Endothelial cell of umbilical vein (primary cell): ENCODE data around the gene BCL2L13. TPM values are rescaled to one million over a fixed set of nuclear protein-coding genes. Genes with fewer than 3 reads are reported as not detected.

Source experiments
- BruUV-seq: library from RNA; stranded (reverse); fragments of 400-500 nt; replicated peaks from 2 replicates; lab custom pipeline; 2021; lab: Mats Ljungman, UMichigan
- CTCF ChIA-PET: fragments of 300-600, 350-600 bp; sonication (Branson Sonifier 250); formaldehyde crosslinking; loops from one replicate; lab custom pipeline; 2021; ENCODE audit warnings: antibody characterized with exemption, inconsistent platforms; lab: Charles Lee
- POLR2A ChIA-PET: fragments of 300-600, 350-600 bp; sonication (Branson Sonifier 250); formaldehyde crosslinking; loops from one replicate; lab custom pipeline; 2021; ENCODE audit warnings: antibody characterized with exemption, inconsistent platforms; lab: Charles Lee
- DNase-seq: peaks from one replicate; pipeline ENCODE4 v3.0.0-alpha.2; 2011; ENCODE audit warnings: low read depth, low spot score
- FAIRE-seq: peaks from 2 replicates; lab custom pipeline; 2011; peaks lifted over from hg19 to GRCh38; lab: Jason Lieb, UNC
- H2AFZ ChIP-seq: 2 replicates; pipeline ENCODE4 v1.6.0; 2012; ENCODE audit warnings: low read depth, low read length, control low read depth, inconsistent platforms
- H3K27ac ChIP-seq: 2 replicates; pipeline ENCODE4 v1.5.1; 2011; ENCODE audit warnings: low read depth, mild to moderate bottlenecking, control low read depth, low read length, moderate library complexity; ENCODE audit not compliant: insufficient read depth
- H3K27me3 ChIP-seq, 2 experiments: 2 replicates each; pipeline versions ENCODE4 v1.6.0 to v1.6.1; 2011; ENCODE audit warnings: low read length in 2 of 2, mixed read lengths in 1 of 2; ENCODE audit not compliant: control insufficient read depth in 2 of 2, insufficient read depth in 2 of 2
- H3K36me3 ChIP-seq, 2 experiments: 2 replicates in 1 of 2; 3 replicates in 1 of 2; pipeline ENCODE4 v1.5.1; 2011; ENCODE audit warnings: low read length in 2 of 2, mild to moderate bottlenecking in 1 of 2, moderate library complexity in 1 of 2; ENCODE audit not compliant: control insufficient read depth in 2 of 2, insufficient read depth in 2 of 2; ENCODE audit errors: extremely low read depth in 1 of 2
- H3K4me1 ChIP-seq: 3 replicates; pipeline ENCODE4 v1.5.1; 2011; ENCODE audit warnings: mild to moderate bottlenecking, low read length; ENCODE audit not compliant: control insufficient read depth, insufficient read depth; ENCODE audit errors: extremely low read depth
- H3K4me2 ChIP-seq: 2 replicates; pipeline ENCODE4 v1.6.1; 2011; ENCODE audit warnings: low read length, control low read depth, mixed read lengths; ENCODE audit not compliant: insufficient read depth
- H3K4me3 ChIP-seq, 3 experiments: fragments of 200-600 bp in 1 of 3; sonication (generic), shearing (Covaris generic) in 1 of 3; replicated peaks in 1 of 3; 2 replicates each; pipeline ENCODE4 v1.5.1; 2011 to 2016; ENCODE audit warnings: control low read depth in 3 of 3, low read length in 3 of 3, mild to moderate bottlenecking in 2 of 3, inconsistent platforms in 1 of 3, low read depth in 1 of 3, moderate library complexity in 1 of 3; ENCODE audit not compliant: insufficient read depth in 1 of 3
- H3K79me2 ChIP-seq: 2 replicates; pipeline ENCODE4 v1.6.0; 2012; ENCODE audit warnings: low read length, inconsistent platforms; ENCODE audit not compliant: control insufficient read depth, insufficient read depth
- H3K9ac ChIP-seq: replicated peaks from 2 replicates; pipeline ENCODE3; 2011; ENCODE audit warnings: low read length, control low read depth; ENCODE audit not compliant: insufficient read depth; ENCODE audit errors: extremely low read depth
- H3K9me1 ChIP-seq: replicated peaks from 3 replicates; pipeline ENCODE4 v1.6.0; 2011; ENCODE audit warnings: mild to moderate bottlenecking, low read length; ENCODE audit not compliant: control insufficient read depth, insufficient read depth; ENCODE audit errors: extremely low read depth
- H3K9me3 ChIP-seq: replicated peaks from 2 replicates; pipeline ENCODE4 v1.5.1; 2012; ENCODE audit warnings: low read length, inconsistent platforms; ENCODE audit not compliant: control insufficient read depth, insufficient read depth
- H4K20me1 ChIP-seq: replicated peaks from 2 replicates; pipeline ENCODE3; 2011; ENCODE audit warnings: mild to moderate bottlenecking, low read length; ENCODE audit not compliant: control insufficient read depth, insufficient read depth; ENCODE audit errors: extremely low read depth
- EZH2 ChIP-seq: IDR thresholded peaks from 2 replicates; pipeline ENCODE4 v1.6.1; 2012; ENCODE audit warnings: borderline replicate concordance, low read depth, mild to moderate bottlenecking, moderate library complexity, low read length, inconsistent platforms; ENCODE audit not compliant: severe bottlenecking
- FOS ChIP-seq: IDR thresholded peaks from 2 replicates; pipeline ENCODE4 v1.6.1; 2011; ENCODE audit warnings: mild to moderate bottlenecking, low read length, moderate library complexity, borderline replicate concordance; ENCODE audit not compliant: insufficient read depth
- GATA2 ChIP-seq: IDR thresholded peaks from 2 replicates; pipeline ENCODE4 v1.7.0; 2011; ENCODE audit warnings: low read depth, mild to moderate bottlenecking, moderate library complexity, mixed read lengths, low read length; ENCODE audit not compliant: insufficient read length, insufficient read depth
- JUN ChIP-seq: IDR thresholded peaks from 2 replicates; pipeline ENCODE4 v1.6.1; 2011; ENCODE audit warnings: borderline replicate concordance, low read depth; ENCODE audit not compliant: insufficient read length, insufficient read depth
- MYC ChIP-seq: IDR thresholded peaks from one replicate; pipeline ENCODE4 v1.6.1; 2011; ENCODE audit warnings: mild to moderate bottlenecking, low read depth, low read length
- POLR2A ChIP-seq: IDR thresholded peaks from 2 replicates; pipeline ENCODE4 v1.6.1; 2012; ENCODE audit warnings: low read depth, mild to moderate bottlenecking, control low read depth, low read length
- POLR2AphosphoS5 ChIP-seq: IDR thresholded peaks from 2 replicates; pipeline ENCODE4 v1.6.1; 2012; ENCODE audit warnings: low read depth, mild to moderate bottlenecking, control low read depth, low read length, moderate library complexity; ENCODE audit not compliant: insufficient read depth
- dilution Hi-C: fragments of 300-500 bp; cut with MboI; formaldehyde crosslinking; loops from one replicate; pipeline ENCODE4 v1.15.0; 2019; ENCODE audit warnings: low sequenced_read_pairs; ENCODE audit not compliant: extremely low pct_ligation_motif_present
- intact Hi-C: fragments of 100-400 bp; cut with micrococcal nuclease; formaldehyde crosslinking; loops from one replicate; pipeline ENCODE4 v1.10.0; 2022
- polyA plus RNA-seq, 4 experiments: library from polyadenylated mRNA; depleted of rRNA in 3 of 4; stranded (reverse) in 3 of 4; unstranded in 1 of 4; fragments of >200 nt; gene quantifications; 2 replicates each; pipeline versions ENCODE4 v1.2.1 to v1.2.3, GENCODE V29; 2011 to 2012; ENCODE audit warnings: missing spikeins in 1 of 4
- total RNA-seq: library from RNA; stranded (reverse); gene quantifications from 2 replicates; pipeline ENCODE4 v1.2.3, GENCODE V29; 2021
- TF ChIP-seq, protein P1 (sequence below), 2 donors: IDR thresholded peaks; 1 replicate in 1 of 2; 2 replicates in 1 of 2; pipeline ENCODE4 v1.5.1; 2011; ENCODE audit warnings: low read length in 2 of 2, mild to moderate bottlenecking in 2 of 2, moderate library complexity in 2 of 2, control low read depth in 1 of 2, inconsistent platforms in 1 of 2, low read depth in 1 of 2; ENCODE audit not compliant: insufficient read depth in 1 of 2; ENCODE audit errors: extremely low read depth in 1 of 2
- TF ChIP-seq, protein P2 (sequence below): IDR thresholded peaks from 2 replicates; pipeline ENCODE4 v1.6.1; 2011; ENCODE audit not compliant: insufficient read depth, insufficient read length

Gene BCL2L13
- total and polyA plus RNA-seq, 2 donors (not counting 3 experiments of a cell fraction or from before 2014, with no cell fraction given): 28.1 to 36.2 TPM

- Histone ChIP-seq H3K79me2 (no peaks in the 10 kb centered on the region), H3K9me3 (no peaks in the 10 kb centered on the region), H3K27ac (no peak overlapping the region), H3K27me3 (no peaks in the 10 kb centered on the region), H3K4me1 (no peaks in the 10 kb centered on the region), H4K20me1 (no peaks in the 10 kb centered on the region), H2AFZ (no peak overlapping the region), H3K9me1 (no peaks in the 10 kb centered on the region), H3K9ac (no peak overlapping the region), H3K4me2 (no peak overlapping the region), H3K4me3 (no peak overlapping the region), H3K36me3 (peaks cover 0 to 7% of the 10 kb centered on the region in 2 experiments)
- DNase-seq: no peak
- intact Hi-C loops: no loop called here
- no TSS peak for BruUV-seq
- FAIRE-seq: no peak
- dilution Hi-C loops: no loop called here
- TF ChIP-seq, protein P1, sequence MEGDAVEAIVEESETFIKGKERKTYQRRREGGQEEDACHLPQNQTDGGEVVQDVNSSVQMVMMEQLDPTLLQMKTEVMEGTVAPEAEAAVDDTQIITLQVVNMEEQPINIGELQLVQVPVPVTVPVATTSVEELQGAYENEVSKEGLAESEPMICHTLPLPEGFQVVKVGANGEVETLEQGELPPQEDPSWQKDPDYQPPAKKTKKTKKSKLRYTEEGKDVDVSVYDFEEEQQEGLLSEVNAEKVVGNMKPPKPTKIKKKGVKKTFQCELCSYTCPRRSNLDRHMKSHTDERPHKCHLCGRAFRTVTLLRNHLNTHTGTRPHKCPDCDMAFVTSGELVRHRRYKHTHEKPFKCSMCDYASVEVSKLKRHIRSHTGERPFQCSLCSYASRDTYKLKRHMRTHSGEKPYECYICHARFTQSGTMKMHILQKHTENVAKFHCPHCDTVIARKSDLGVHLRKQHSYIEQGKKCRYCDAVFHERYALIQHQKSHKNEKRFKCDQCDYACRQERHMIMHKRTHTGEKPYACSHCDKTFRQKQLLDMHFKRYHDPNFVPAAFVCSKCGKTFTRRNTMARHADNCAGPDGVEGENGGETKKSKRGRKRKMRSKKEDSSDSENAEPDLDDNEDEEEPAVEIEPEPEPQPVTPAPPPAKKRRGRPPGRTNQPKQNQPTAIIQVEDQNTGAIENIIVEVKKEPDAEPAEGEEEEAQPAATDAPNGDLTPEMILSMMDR (IDR thresholded peaks at IDR 0.05; ENCODE audit: extremely low read depth in 1 of 2, insufficient read depth in 1 of 2, low read depth in 1 of 2, low read length in 2 of 2): no peak
- TF ChIP-seq POLR2A (no peak), POLR2AphosphoS5 (no peak), MYC (no peak), GATA2 (no peak), EZH2 (no peak), FOS (no peak), JUN (no peak)
- TF ChIP-seq, protein P2, sequence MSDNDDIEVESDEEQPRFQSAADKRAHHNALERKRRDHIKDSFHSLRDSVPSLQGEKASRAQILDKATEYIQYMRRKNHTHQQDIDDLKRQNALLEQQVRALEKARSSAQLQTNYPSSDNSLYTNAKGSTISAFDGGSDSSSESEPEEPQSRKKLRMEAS: no peak
- ChIA-PET POLR2A (no interaction called here), CTCF (no interaction called here)
These were observed 26.7 kb downstream of the BCL2L13 start for GRCh38 chr22:17665248-17665647.
